ENCODE data around the gene FARSB. TPM values are rescaled to one million over a fixed set of nuclear protein-coding genes. Genes with fewer than 3 reads are reported as not detected.

Gene FARSB
- total RNA-seq, 1 experiment from 2014 or later = 32.9 TPM

DNA sequence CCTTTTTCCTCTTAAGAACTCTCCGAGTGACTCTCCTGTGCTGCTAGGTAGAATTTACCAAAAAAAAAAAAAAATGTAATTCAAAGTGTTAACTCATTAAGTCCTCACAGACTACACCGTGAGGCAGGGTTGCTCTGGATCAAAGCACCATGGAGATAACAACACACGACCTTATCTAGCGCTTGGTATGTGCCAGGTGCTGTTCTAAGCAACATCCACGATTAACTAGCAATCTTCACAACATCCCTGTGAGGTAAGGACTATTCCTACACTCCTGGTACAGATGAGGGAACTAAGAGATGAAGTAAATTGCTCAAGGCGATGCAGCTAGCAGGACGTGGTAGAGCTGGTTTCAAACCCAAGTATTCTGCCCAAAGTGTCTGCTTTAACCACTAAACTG lies 17.4 kb upstream of the FARSB start:
- ATAC-seq (no peak), DNase-seq (no peak)
- BruUV-seq (replicated peaks) = no TSS peak
- no peaks in the 10 kb centered on the region for H3K9me3 ChIP-seq (ENCODE audit: low read length)
- H2AFZ ChIP-seq (ENCODE audit: low read length) = no peak overlapping the region
- H3K4me3 ChIP-seq (ENCODE audit: low read length) = no peak overlapping the region
- no peak for TF ChIP-seq EZH2 (IDR thresholded peaks at IDR 0.05; ENCODE audit: low read length, unreplicated experiment)
- TF ChIP-seq, protein P1, sequence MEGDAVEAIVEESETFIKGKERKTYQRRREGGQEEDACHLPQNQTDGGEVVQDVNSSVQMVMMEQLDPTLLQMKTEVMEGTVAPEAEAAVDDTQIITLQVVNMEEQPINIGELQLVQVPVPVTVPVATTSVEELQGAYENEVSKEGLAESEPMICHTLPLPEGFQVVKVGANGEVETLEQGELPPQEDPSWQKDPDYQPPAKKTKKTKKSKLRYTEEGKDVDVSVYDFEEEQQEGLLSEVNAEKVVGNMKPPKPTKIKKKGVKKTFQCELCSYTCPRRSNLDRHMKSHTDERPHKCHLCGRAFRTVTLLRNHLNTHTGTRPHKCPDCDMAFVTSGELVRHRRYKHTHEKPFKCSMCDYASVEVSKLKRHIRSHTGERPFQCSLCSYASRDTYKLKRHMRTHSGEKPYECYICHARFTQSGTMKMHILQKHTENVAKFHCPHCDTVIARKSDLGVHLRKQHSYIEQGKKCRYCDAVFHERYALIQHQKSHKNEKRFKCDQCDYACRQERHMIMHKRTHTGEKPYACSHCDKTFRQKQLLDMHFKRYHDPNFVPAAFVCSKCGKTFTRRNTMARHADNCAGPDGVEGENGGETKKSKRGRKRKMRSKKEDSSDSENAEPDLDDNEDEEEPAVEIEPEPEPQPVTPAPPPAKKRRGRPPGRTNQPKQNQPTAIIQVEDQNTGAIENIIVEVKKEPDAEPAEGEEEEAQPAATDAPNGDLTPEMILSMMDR (conservative IDR thresholded peaks at IDR 0.05; ENCODE audit: low read depth, low read length) = no peak
- no peak for TF ChIP-seq EZH2phosphoT487 (IDR thresholded peaks at IDR 0.05; ENCODE audit: borderline replicate concordance, low read length)
- H3K4me2 ChIP-seq (ENCODE audit: low read length) = no peak overlapping the region
- no peaks in the 10 kb centered on the region for H3K79me2 ChIP-seq (ENCODE audit: low read length)
- no peak overlapping the region for H3K27ac ChIP-seq (ENCODE audit: low read length)
- no peaks in the 10 kb centered on the region; the same call in 1 of the 2 replicates for H3K4me1 ChIP-seq (ENCODE audit: insufficient read depth, low read length)
- no peaks in the 10 kb centered on the region for H3F3A ChIP-seq (ENCODE audit: low read length, unreplicated experiment)
- H3K9ac ChIP-seq (ENCODE audit: low read length) = no peak overlapping the region
- CTCF ChIA-PET = no interaction called here
- POLR2A ChIA-PET (ENCODE audit: unreplicated experiment) = no interaction called here
- H3K27me3 ChIP-seq (ENCODE audit: low read length) = 0 out of 2 replicates have a peak, but pooled peaks cover 17% of the 10 kb centered on the region
- H4K20me1 ChIP-seq (ENCODE audit: low read length) = no peaks in the 10 kb centered on the region
- intact Hi-C loops (cut with micrococcal nuclease) = no loop called here
- no peaks in the 10 kb centered on the region for H3K9me2 ChIP-seq (replicated peaks; ENCODE audit: low read length)
- H3K36me3 ChIP-seq (ENCODE audit: low read depth, low read length) = no peaks in the 10 kb centered on the region

DNA sequence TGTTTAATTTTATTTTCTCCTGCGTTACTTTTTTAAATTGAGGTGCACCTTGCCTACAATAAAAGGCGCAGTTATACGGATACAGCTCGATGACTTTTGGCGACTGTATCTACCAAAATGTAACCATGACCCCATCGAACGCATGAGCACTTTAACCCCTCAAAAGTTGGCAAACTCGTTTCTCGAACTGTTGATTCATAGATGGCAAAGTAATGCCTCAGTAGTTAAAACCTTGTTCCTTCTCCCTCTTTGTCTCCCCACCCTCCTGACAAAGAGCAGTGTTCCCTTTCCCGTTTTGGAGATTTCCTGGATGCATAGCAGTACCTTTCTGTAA lies 16.1 kb upstream of the FARSB start:
- Histone ChIP-seq H3K4me1 (ENCODE audit: insufficient read depth, low read length) (no peaks in the 10 kb centered on the region; the same call in 1 of the 2 replicates), H3K9me2 (replicated peaks; ENCODE audit: low read length) (no peaks in the 10 kb centered on the region), H3K79me2 (ENCODE audit: low read length) (no peaks in the 10 kb centered on the region), H4K20me1 (ENCODE audit: low read length) (no peaks in the 10 kb centered on the region), H3K9me3 (ENCODE audit: low read length) (no peaks in the 10 kb centered on the region), H2AFZ (ENCODE audit: low read length) (0 out of 2 replicates have a peak overlapping the region, but pooled peaks have one; percentile 34), H3F3A (ENCODE audit: low read length, unreplicated experiment) (no peaks in the 10 kb centered on the region), H3K36me3 (ENCODE audit: low read depth, low read length) (no peaks in the 10 kb centered on the region), H3K27ac (ENCODE audit: low read length) (no peak overlapping the region), H3K4me3 (ENCODE audit: low read length) (peak overlapping the region; percentile 9; the same call in 1 of the 2 replicates), H3K27me3 (ENCODE audit: low read length) (0 out of 2 replicates have a peak, but pooled peaks cover 6% of the 10 kb centered on the region), H3K9ac (ENCODE audit: low read length) (no peak overlapping the region), H3K4me2 (ENCODE audit: low read length) (peak overlapping the region; percentile 61)
- ChIA-PET POLR2A (ENCODE audit: unreplicated experiment) (no interaction called here), CTCF (no interaction called here)
- BruUV-seq (replicated peaks) = no TSS peak
- TF ChIP-seq EZH2phosphoT487 (IDR thresholded peaks at IDR 0.05; ENCODE audit: borderline replicate concordance, low read length) = no peak
- TF ChIP-seq, protein P1 (conservative IDR thresholded peaks at IDR 0.05; ENCODE audit: low read depth, low read length) = no peak
- no peak for TF ChIP-seq EZH2 (IDR thresholded peaks at IDR 0.05; ENCODE audit: low read length, unreplicated experiment)
- intact Hi-C loops (cut with micrococcal nuclease) = no loop called here
- no peak for ATAC-seq
- no peak for DNase-seq

DNA sequence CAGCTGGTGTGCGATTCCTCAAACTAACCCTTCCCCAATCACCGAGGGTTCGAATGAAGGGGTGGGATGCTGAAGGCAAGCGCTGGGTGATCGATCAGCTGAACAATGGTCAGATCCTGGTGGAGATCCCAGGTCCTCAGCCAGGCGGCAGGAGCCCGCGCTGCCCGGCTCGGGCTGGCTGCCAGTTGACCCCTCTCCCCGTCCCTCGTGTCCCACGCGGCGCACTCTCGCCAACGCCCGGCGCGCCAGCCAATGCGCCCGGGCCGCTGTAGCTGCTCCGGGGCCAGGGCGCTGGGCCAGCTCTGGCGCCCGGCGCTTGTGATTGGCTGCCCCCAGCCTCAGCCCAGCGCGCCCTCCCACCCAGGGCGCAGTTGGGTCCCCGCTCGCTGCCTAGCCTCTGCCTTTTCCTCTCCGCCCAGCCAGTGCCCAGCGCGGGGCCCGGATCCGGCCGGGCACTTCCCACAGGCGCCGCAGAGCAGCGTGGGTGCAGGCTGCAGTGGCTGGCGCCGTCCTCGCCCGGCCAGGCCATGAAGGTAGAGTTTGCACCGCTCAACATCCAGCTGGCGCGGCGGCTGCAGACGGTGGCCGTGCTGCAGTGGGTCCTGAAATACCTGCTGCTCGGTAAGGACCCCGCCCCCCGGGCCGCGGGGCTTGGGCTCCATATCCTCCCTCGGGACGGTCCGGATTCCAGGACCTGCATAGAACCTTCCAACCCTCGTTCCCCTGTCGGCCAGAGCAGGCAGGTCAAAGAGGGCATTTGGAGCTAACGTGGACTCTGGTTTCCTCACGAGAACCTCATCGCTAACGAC lies 15.6 kb upstream of the FARSB start, which contains the start of gene MOGAT1:
MOGAT1 (plus strand) TSS at position 400 of the 809 bp plus-strand sequence; CDS start at position 528, 128 bp downstream.
- DNase-seq (no peak), ATAC-seq (0 out of 2 replicates have a peak, but pooled peaks have one; percentile 22)
- Histone ChIP-seq H2AFZ (ENCODE audit: low read length) (0 out of 2 replicates have a peak within 1 kb of the TSS, but pooled peaks have one; percentile 34), H3K79me2 (ENCODE audit: low read length) (no peaks in the 10 kb centered on the region), H3K4me2 (ENCODE audit: low read length) (peak within 1 kb of the TSS; percentile 61), H4K20me1 (ENCODE audit: low read length) (no peaks in the 10 kb centered on the region), H3K27ac (ENCODE audit: low read length) (no peak within 1 kb of the TSS), H3F3A (ENCODE audit: low read length, unreplicated experiment) (no peaks in the 10 kb centered on the region), H3K9me3 (ENCODE audit: low read length) (no peaks in the 10 kb centered on the region), H3K27me3 (ENCODE audit: low read length) (0 out of 2 replicates have a peak, but pooled peaks cover 5% of the 10 kb centered on the region), H3K9me2 (replicated peaks; ENCODE audit: low read length) (no peaks in the 10 kb centered on the region), H3K9ac (ENCODE audit: low read length) (no peak within 1 kb of the TSS), H3K4me3 (ENCODE audit: low read length) (peak within 1 kb of the TSS; percentile 9; the same call in 1 of the 2 replicates), H3K4me1 (ENCODE audit: insufficient read depth, low read length) (no peaks in the 10 kb centered on the region; the same call in 1 of the 2 replicates), H3K36me3 (ENCODE audit: low read depth, low read length) (no peaks in the 10 kb centered on the region)
- intact Hi-C loops (cut with micrococcal nuclease) = no loop called here
- no TSS peak for BruUV-seq (replicated peaks)
- ChIA-PET CTCF (no interaction called here), POLR2A (ENCODE audit: unreplicated experiment) (no interaction called here)
- TF ChIP-seq EZH2 (IDR thresholded peaks at IDR 0.05; ENCODE audit: low read length, unreplicated experiment) (no peak), EZH2phosphoT487 (IDR thresholded peaks at IDR 0.05; ENCODE audit: borderline replicate concordance, low read length) (no peak)
- TF ChIP-seq, protein P1 (conservative IDR thresholded peaks at IDR 0.05; ENCODE audit: low read depth, low read length) = no peak
